ENCODE measurements around the gene HOXB4. TPM values are rescaled to one million over a fixed set of nuclear protein-coding genes. Genes with fewer than 3 reads are reported as not detected.
"Not testable (repeated sequence)": the region's sequence is repeated elsewhere in the genome, so short reads cannot be mapped to it uniquely, and the experiment has no call there.

The HOXB4 gene
- total RNA-seq, 1 experiment from 2014 or later = 0.21 TPM

- Mint-ChIP-seq H3K36me3 (ENCODE audit: insufficient read depth, unreplicated experiment) (no peaks in the 10 kb centered on the region), H3K27me3 (ENCODE audit: insufficient read depth, unreplicated experiment) (no peaks in the 10 kb centered on the region), H3K4me1 (ENCODE audit: insufficient read depth, unreplicated experiment) (no peaks in the 10 kb centered on the region), H3K4me3 (ENCODE audit: unreplicated experiment) (no peak overlapping the region), H3K27ac (ENCODE audit: low read depth, unreplicated experiment) (no peak overlapping the region), H3K9me3 (ENCODE audit: unreplicated experiment) (no peaks in the 10 kb centered on the region)
- no peak for TF ChIP-seq CTCF (IDR thresholded peaks at IDR 0.05; ENCODE audit: unreplicated experiment)
- ChIA-PET POLR2A (no interaction called here), CTCF (interaction anchor here (0.6 kb wide), 2 partner anchors 280 to 441 kb away, joined by 3 read pairs; no protein-coding TSS in a partner anchor)
- no TSS peak for BruUV-seq (replicated peaks)
- DNase-seq (ENCODE audit: unreplicated experiment) = no peak
- intact Hi-C loops (cut with micrococcal nuclease) = no loop called here
These were observed 39.0 kb downstream of the HOXB4 start for GRCh38 chr17:48539177-48539576.

- Mint-ChIP-seq H3K27me3 (ENCODE audit: insufficient read depth, unreplicated experiment) (no peaks in the 10 kb centered on the region), H3K36me3 (ENCODE audit: insufficient read depth, unreplicated experiment) (no peaks in the 10 kb centered on the region), H3K4me1 (ENCODE audit: insufficient read depth, unreplicated experiment) (no peaks in the 10 kb centered on the region), H3K9me3 (ENCODE audit: unreplicated experiment) (no peaks in the 10 kb centered on the region), H3K27ac (ENCODE audit: low read depth, unreplicated experiment) (no peak overlapping the region), H3K4me3 (ENCODE audit: unreplicated experiment) (no peak overlapping the region)
- no TSS peak for BruUV-seq (replicated peaks)
- DNase-seq (ENCODE audit: unreplicated experiment) = no peak
- no peak for TF ChIP-seq CTCF (IDR thresholded peaks at IDR 0.05; ENCODE audit: unreplicated experiment)
- intact Hi-C loops (cut with micrococcal nuclease) = no loop called here
- CTCF ChIA-PET = no interaction called here
- POLR2A ChIA-PET = no interaction called here
These were observed 40.8 kb downstream of the HOXB4 start for GRCh38 chr17:48537316-48537715.

GRCh38 chr17:48535793-48536559, 42.2 kb downstream of the HOXB4 start:
- H3K9me3 Mint-ChIP-seq (ENCODE audit: unreplicated experiment); H3K36me3 Mint-ChIP-seq (ENCODE audit: insufficient read depth, unreplicated experiment); CTCF ChIA-PET; H3K4me3 Mint-ChIP-seq (ENCODE audit: unreplicated experiment); BruUV-seq (replicated peaks); intact Hi-C loops (cut with micrococcal nuclease); H3K27ac Mint-ChIP-seq (ENCODE audit: low read depth, unreplicated experiment); H3K4me1 Mint-ChIP-seq (ENCODE audit: insufficient read depth, unreplicated experiment); DNase-seq (ENCODE audit: unreplicated experiment); POLR2A ChIA-PET: not testable (repeated sequence)
- peaks cover 13% of the 10 kb centered on the region for H3K27me3 Mint-ChIP-seq (ENCODE audit: insufficient read depth, unreplicated experiment)

GRCh38 chr17:48532261-48532660, 45.9 kb downstream of the HOXB4 start:
- H3K27me3 Mint-ChIP-seq (ENCODE audit: insufficient read depth, unreplicated experiment) = peaks cover 13% of the 10 kb centered on the region
- H3K36me3 Mint-ChIP-seq (ENCODE audit: insufficient read depth, unreplicated experiment) = no peaks in the 10 kb centered on the region
- intact Hi-C loops (cut with micrococcal nuclease) = no loop called here
- no TSS peak for BruUV-seq (replicated peaks)
- ChIA-PET POLR2A (no interaction called here), CTCF (interaction anchor here (0.7 kb wide), 1 partner anchor 272 kb away, joined by 4 read pairs; no protein-coding TSS in a partner anchor)
- DNase-seq (ENCODE audit: unreplicated experiment) = no peak
- peaks cover 5% of the 10 kb centered on the region for H3K4me1 Mint-ChIP-seq (ENCODE audit: insufficient read depth, unreplicated experiment)
- H3K9me3 Mint-ChIP-seq (ENCODE audit: unreplicated experiment) = no peaks in the 10 kb centered on the region
- no peak for TF ChIP-seq CTCF (IDR thresholded peaks at IDR 0.05; ENCODE audit: unreplicated experiment)
- H3K27ac Mint-ChIP-seq (ENCODE audit: low read depth, unreplicated experiment) = no peak overlapping the region
- no peak overlapping the region for H3K4me3 Mint-ChIP-seq (ENCODE audit: unreplicated experiment)
